Measurements from ENCODE around the gene PPP1CA.

The PPP1CA gene

GRCh38 chr11:67423466-67423865 lies 21.8 kb upstream of the PPP1CA start:
- Histone ChIP-seq H3K36me3 (no peaks in the 10 kb centered on the region), H3K27me3 (ENCODE audit: insufficient read depth, low read depth, severe bottlenecking) (no peaks in the 10 kb centered on the region), H3K9me3 (ENCODE audit: severe bottlenecking) (no peaks in the 10 kb centered on the region), H3K4me3 (ENCODE audit: low read depth, low read length) (no peak overlapping the region), H3K27ac (no peak overlapping the region; the same call in 1 of the 2 replicates)
- DNase-seq: no peak
- TF ChIP-seq CTCF (IDR thresholded peaks at IDR 0.05; ENCODE audit: low read depth, low read length): no peak

GRCh38 chr11:67422891-67423290 lies 21.2 kb upstream of the PPP1CA start:
- no peaks in the 10 kb centered on the region for H3K9me3 ChIP-seq (ENCODE audit: severe bottlenecking)
- no peak for TF ChIP-seq CTCF (IDR thresholded peaks at IDR 0.05; ENCODE audit: low read depth, low read length)
- no peak overlapping the region for H3K4me3 ChIP-seq (ENCODE audit: low read depth, low read length)
- H3K27me3 ChIP-seq (ENCODE audit: insufficient read depth, low read depth, severe bottlenecking): no peaks in the 10 kb centered on the region
- H3K27ac ChIP-seq: no peak overlapping the region
- no peaks in the 10 kb centered on the region for H3K36me3 ChIP-seq
- DNase-seq: no peak

- Histone ChIP-seq H3K27ac (peak overlapping the region; percentile 47), H3K36me3 (no peaks in the 10 kb centered on the region), H3K9me3 (ENCODE audit: severe bottlenecking) (no peaks in the 10 kb centered on the region), H3K27me3 (ENCODE audit: insufficient read depth, low read depth, severe bottlenecking) (no peaks in the 10 kb centered on the region), H3K4me3 (ENCODE audit: low read depth, low read length) (no peak overlapping the region)
- no peak for DNase-seq
- no peak for TF ChIP-seq CTCF (IDR thresholded peaks at IDR 0.05; ENCODE audit: low read depth, low read length)
Measured at GRCh38 chr11:67421430-67422031, 19.9 kb upstream of the PPP1CA start.

GRCh38 chr11:67420646-67421429 lies 19.2 kb upstream of the PPP1CA start:
- TF ChIP-seq CTCF (IDR thresholded peaks at IDR 0.05; ENCODE audit: low read depth, low read length): no peak
- Histone ChIP-seq H3K27ac (peak overlapping the region; percentile 65), H3K4me3 (ENCODE audit: low read depth, low read length) (peak overlapping the region; percentile 26), H3K27me3 (ENCODE audit: insufficient read depth, low read depth, severe bottlenecking) (no peaks in the 10 kb centered on the region), H3K36me3 (no peaks in the 10 kb centered on the region), H3K9me3 (ENCODE audit: severe bottlenecking) (no peaks in the 10 kb centered on the region)
- DNase-seq: peak; percentile 97

GRCh38 chr11:67420147-67420645 lies 18.5 kb upstream of the PPP1CA start:
- TF ChIP-seq CTCF (IDR thresholded peaks at IDR 0.05; ENCODE audit: low read depth, low read length): no peak
- Histone ChIP-seq H3K9me3 (ENCODE audit: severe bottlenecking) (no peaks in the 10 kb centered on the region), H3K36me3 (no peaks in the 10 kb centered on the region), H3K27me3 (ENCODE audit: insufficient read depth, low read depth, severe bottlenecking) (no peaks in the 10 kb centered on the region), H3K4me3 (ENCODE audit: low read depth, low read length) (peak overlapping the region; percentile 26), H3K27ac (peak overlapping the region; percentile 65)
- DNase-seq: no peak

All from WERI-Rb-1 (cell line).